Measurements from ENCODE around the gene COL6A5.

COL6A5 gene

GRCh38 chr3:130488769-130489450 is 143.4 kb downstream of the COL6A5 start:
- no peaks in the 10 kb centered on the region for H3K4me1 ChIP-seq (ENCODE audit: insufficient read depth, insufficient read length)
- no peak for DNase-seq (ENCODE audit: low read depth, low spot score)
- H3K4me3 ChIP-seq (ENCODE audit: insufficient read length, low read depth), result no peak overlapping the region
- TF ChIP-seq ZNF274 (IDR thresholded peaks at IDR 0.05; ENCODE audit: low read depth, low read length) (no peak), SUZ12 (IDR thresholded peaks at IDR 0.05; ENCODE audit: extremely low read depth, insufficient read depth, insufficient read length) (no peak), YY1 (IDR thresholded peaks at IDR 0.05; ENCODE audit: insufficient read depth, insufficient read length) (no peak)
- no peaks in the 10 kb centered on the region for H3K36me3 ChIP-seq (ENCODE audit: insufficient read depth, insufficient read length, low read length)
- H3K27me3 ChIP-seq (ENCODE audit: insufficient read depth, insufficient read length), result no peaks in the 10 kb centered on the region
- H3K9me3 ChIP-seq (ENCODE audit: insufficient read depth, low read length), result no peaks in the 10 kb centered on the region
- H3K9ac ChIP-seq (ENCODE audit: insufficient read length, low read depth), result no peak overlapping the region

- H3K27me3 ChIP-seq (ENCODE audit: insufficient read depth, insufficient read length), result no peaks in the 10 kb centered on the region
- no peak overlapping the region for H3K9ac ChIP-seq (ENCODE audit: insufficient read length, low read depth)
- no peaks in the 10 kb centered on the region for H3K9me3 ChIP-seq (ENCODE audit: insufficient read depth, low read length)
- DNase-seq (ENCODE audit: low read depth, low spot score), result no peak
- no peaks in the 10 kb centered on the region for H3K36me3 ChIP-seq (ENCODE audit: insufficient read depth, insufficient read length, low read length)
- no peak for TF ChIP-seq ZNF274 (IDR thresholded peaks at IDR 0.05; ENCODE audit: low read depth, low read length)
- no peak for TF ChIP-seq SUZ12 (IDR thresholded peaks at IDR 0.05; ENCODE audit: extremely low read depth, insufficient read depth, insufficient read length)
- no peak for TF ChIP-seq YY1 (IDR thresholded peaks at IDR 0.05; ENCODE audit: insufficient read depth, insufficient read length)
- no peak overlapping the region for H3K4me3 ChIP-seq (ENCODE audit: insufficient read length, low read depth)
- no peaks in the 10 kb centered on the region for H3K4me1 ChIP-seq (ENCODE audit: insufficient read depth, insufficient read length)
These were observed 144.8 kb downstream of the COL6A5 start for GRCh38 chr3:130490241-130490640.

GRCh38 chr3:130491431-130491830 is 146.0 kb downstream of the COL6A5 start:
- no peaks in the 10 kb centered on the region for H3K4me1 ChIP-seq (ENCODE audit: insufficient read depth, insufficient read length)
- no peak for TF ChIP-seq YY1 (IDR thresholded peaks at IDR 0.05; ENCODE audit: insufficient read depth, insufficient read length)
- no peak for TF ChIP-seq ZNF274 (IDR thresholded peaks at IDR 0.05; ENCODE audit: low read depth, low read length)
- TF ChIP-seq SUZ12 (IDR thresholded peaks at IDR 0.05; ENCODE audit: extremely low read depth, insufficient read depth, insufficient read length), result no peak
- DNase-seq (ENCODE audit: low read depth, low spot score), result no peak
- no peak overlapping the region for H3K4me3 ChIP-seq (ENCODE audit: insufficient read length, low read depth)
- no peaks in the 10 kb centered on the region for H3K27me3 ChIP-seq (ENCODE audit: insufficient read depth, insufficient read length)
- H3K9me3 ChIP-seq (ENCODE audit: insufficient read depth, low read length), result no peaks in the 10 kb centered on the region
- no peak overlapping the region for H3K9ac ChIP-seq (ENCODE audit: insufficient read length, low read depth)
- H3K36me3 ChIP-seq (ENCODE audit: insufficient read depth, insufficient read length, low read length), result no peaks in the 10 kb centered on the region

GRCh38 chr3:130504701-130505100 is 159.2 kb downstream of the COL6A5 start:
- TF ChIP-seq YY1 (IDR thresholded peaks at IDR 0.05; ENCODE audit: insufficient read depth, insufficient read length), result no peak
- no peak for TF ChIP-seq SUZ12 (IDR thresholded peaks at IDR 0.05; ENCODE audit: extremely low read depth, insufficient read depth, insufficient read length)
- TF ChIP-seq ZNF274 (IDR thresholded peaks at IDR 0.05; ENCODE audit: low read depth, low read length), result no peak
- no peak overlapping the region for H3K9ac ChIP-seq (ENCODE audit: insufficient read length, low read depth)
- no peaks in the 10 kb centered on the region for H3K27me3 ChIP-seq (ENCODE audit: insufficient read depth, insufficient read length)
- no peak overlapping the region for H3K4me3 ChIP-seq (ENCODE audit: insufficient read length, low read depth)
- DNase-seq (ENCODE audit: low read depth, low spot score), result no peak
- no peaks in the 10 kb centered on the region for H3K36me3 ChIP-seq (ENCODE audit: insufficient read depth, insufficient read length, low read length)
- no peaks in the 10 kb centered on the region for H3K9me3 ChIP-seq (ENCODE audit: insufficient read depth, low read length)
- no peaks in the 10 kb centered on the region for H3K4me1 ChIP-seq (ENCODE audit: insufficient read depth, insufficient read length)

- H3K27me3 ChIP-seq (ENCODE audit: insufficient read depth, insufficient read length), result no peaks in the 10 kb centered on the region
- H3K36me3 ChIP-seq (ENCODE audit: insufficient read depth, insufficient read length, low read length), result no peaks in the 10 kb centered on the region
- no peak for TF ChIP-seq YY1 (IDR thresholded peaks at IDR 0.05; ENCODE audit: insufficient read depth, insufficient read length)
- no peak for TF ChIP-seq ZNF274 (IDR thresholded peaks at IDR 0.05; ENCODE audit: low read depth, low read length)
- no peak for TF ChIP-seq SUZ12 (IDR thresholded peaks at IDR 0.05; ENCODE audit: extremely low read depth, insufficient read depth, insufficient read length)
- no peak overlapping the region for H3K4me3 ChIP-seq (ENCODE audit: insufficient read length, low read depth)
- no peaks in the 10 kb centered on the region for H3K4me1 ChIP-seq (ENCODE audit: insufficient read depth, insufficient read length)
- no peak overlapping the region for H3K9ac ChIP-seq (ENCODE audit: insufficient read length, low read depth)
- no peak for DNase-seq (ENCODE audit: low read depth, low spot score)
- H3K9me3 ChIP-seq (ENCODE audit: insufficient read depth, low read length), result no peaks in the 10 kb centered on the region
These were observed 160.6 kb downstream of the COL6A5 start for GRCh38 chr3:130506031-130506430.

GRCh38 chr3:130507746-130508145 is 162.3 kb downstream of the COL6A5 start:
- Histone ChIP-seq H3K4me3 (ENCODE audit: insufficient read length, low read depth) (no peak overlapping the region), H3K36me3 (ENCODE audit: insufficient read depth, insufficient read length, low read length) (no peaks in the 10 kb centered on the region), H3K9me3 (ENCODE audit: insufficient read depth, low read length) (no peaks in the 10 kb centered on the region), H3K4me1 (ENCODE audit: insufficient read depth, insufficient read length) (no peaks in the 10 kb centered on the region), H3K9ac (ENCODE audit: insufficient read length, low read depth) (no peak overlapping the region), H3K27me3 (ENCODE audit: insufficient read depth, insufficient read length) (no peaks in the 10 kb centered on the region)
- no peak for DNase-seq (ENCODE audit: low read depth, low spot score)
- TF ChIP-seq YY1 (IDR thresholded peaks at IDR 0.05; ENCODE audit: insufficient read depth, insufficient read length), result no peak
- TF ChIP-seq ZNF274 (IDR thresholded peaks at IDR 0.05; ENCODE audit: low read depth, low read length), result no peak
- TF ChIP-seq SUZ12 (IDR thresholded peaks at IDR 0.05; ENCODE audit: extremely low read depth, insufficient read depth, insufficient read length), result no peak

- Histone ChIP-seq H3K27me3 (ENCODE audit: insufficient read depth, insufficient read length) (no peaks in the 10 kb centered on the region), H3K9ac (ENCODE audit: insufficient read length, low read depth) (no peak overlapping the region), H3K36me3 (ENCODE audit: insufficient read depth, insufficient read length, low read length) (no peaks in the 10 kb centered on the region), H3K9me3 (ENCODE audit: insufficient read depth, low read length) (no peaks in the 10 kb centered on the region), H3K4me3 (ENCODE audit: insufficient read length, low read depth) (no peak overlapping the region), H3K4me1 (ENCODE audit: insufficient read depth, insufficient read length) (no peaks in the 10 kb centered on the region)
- DNase-seq (ENCODE audit: low read depth, low spot score), result no peak
- TF ChIP-seq ZNF274 (IDR thresholded peaks at IDR 0.05; ENCODE audit: low read depth, low read length) (no peak), SUZ12 (IDR thresholded peaks at IDR 0.05; ENCODE audit: extremely low read depth, insufficient read depth, insufficient read length) (no peak), YY1 (IDR thresholded peaks at IDR 0.05; ENCODE audit: insufficient read depth, insufficient read length) (no peak)
These were observed 163.5 kb downstream of the COL6A5 start for GRCh38 chr3:130509008-130509407.

Measured in NT2/D1 (cell line).